K562 (cell line): ENCODE results near the gene PIANP. TPM values are rescaled to one million over a fixed set of nuclear protein-coding genes. Genes with fewer than 3 reads are reported as not detected.

ENCODE experiments used
- ARID3A ChIP-seq: IDR thresholded peaks from 2 replicates; pipeline ENCODE4 v1.6.1; 2012; ENCODE audit warnings: low read depth, low read length, improper control_type of control experiment, borderline replicate concordance
- ESRRB ChIP-seq: fragments of 250-450 bp; sonication (Bioruptor Pico); IDR thresholded peaks from 2 replicates; pipeline ENCODE4 v1.5.0; 2020; ENCODE audit warnings: mild to moderate bottlenecking, moderate library complexity, borderline replicate concordance
- FOS ChIP-seq: IDR thresholded peaks from 3 replicates; pipeline ENCODE4 v1.6.1; 2011; ENCODE audit not compliant: insufficient read length; ENCODE audit errors: extremely low read depth
- JUN ChIP-seq, 2 experiments: sonication (generic) in 1 of 2; formaldehyde crosslinking in 1 of 2; IDR thresholded peaks; 2 replicates each; pipeline versions ENCODE4 v1.6.1 to v1.8.0; 2012 to 2022; ENCODE audit warnings: borderline replicate concordance in 2 of 2, mild to moderate bottlenecking in 2 of 2, improper control_type of control experiment in 1 of 2, low read depth in 1 of 2, low read length in 1 of 2, missing genetic modification reagents in 1 of 2
- MAX ChIP-seq: sonication (generic); formaldehyde crosslinking; IDR thresholded peaks from 2 replicates; pipeline ENCODE4 v1.9.0; 2022; ENCODE audit warnings: mild to moderate bottlenecking, missing genetic modification reagents
- PTBP1 ChIP-seq: fragments of 200-400 bp; formaldehyde crosslinking; IDR thresholded peaks from 2 replicates; pipeline ENCODE4 v1.6.1; 2017; ENCODE audit warnings: low read depth, low read length
- RBM34 ChIP-seq: fragments of 200-400 bp; formaldehyde crosslinking; IDR thresholded peaks from 2 replicates; pipeline ENCODE4 v1.6.1; 2018; ENCODE audit warnings: low read length, borderline replicate concordance; ENCODE audit not compliant: insufficient read depth
- ZNF318 ChIP-seq, 2 experiments: fragments of 450-650 bp; IDR thresholded peaks; 2 replicates each; pipeline ENCODE4 v1.6.1; 2016; ENCODE audit warnings: mild to moderate bottlenecking in 2 of 2, borderline replicate concordance in 1 of 2, low read depth in 1 of 2, moderate library complexity in 1 of 2
- polyA plus RNA-seq, 8 experiments: library from polyadenylated mRNA; depleted of rRNA in 4 of 8; stranded (reverse) in 5 of 8; unstranded in 3 of 8; fragments of >200 nt; fragmentation: Nextera tagmentation in 2 of 8; fragmentation: Illumina TruSeq in 1 of 8; extraction: Ambion mirVana in 2 of 8; extraction: Trizol in 1 of 8; gene quantifications; 2 replicates each; pipeline versions ENCODE4 v1.2.1 to v1.2.3, GENCODE V29; 2011 to 2014; ENCODE audit warnings: inconsistent platforms in 1 of 8, missing spikeins in 1 of 8
- total RNA-seq, 7 experiments: library from RNA; depleted of rRNA in 6 of 7; stranded (reverse); fragments of >200 nt in 6 of 7; fragmentation: Illumina TruSeq in 2 of 7; extraction: Trizol in 2 of 7; gene quantifications; 2 replicates each; pipeline versions ENCODE4 v1.2.1 to v1.2.3, GENCODE V29; 2011 to 2021; ENCODE audit warnings: low replicate concordance in 1 of 7
- TF ChIP-seq, protein P1 (sequence below), 2 experiments: IDR thresholded peaks; 2 replicates each; pipeline ENCODE4 v1.6.1; 2012; ENCODE audit warnings: improper control_type of control experiment in 2 of 2, low read depth in 2 of 2, low read length in 2 of 2, borderline replicate concordance in 1 of 2

Gene PIANP
- total and polyA plus RNA-seq, 9 of the 15 experiments (the other 6 are each of a cell fraction or from before 2014, with no cell fraction given), result 0.07 TPM; not detected in 8

- TF ChIP-seq ZNF318 (IDR thresholded peaks at IDR 0.05; ENCODE audit: borderline replicate concordance in 1 of 2, low read depth in 1 of 2), result no peak
- TF ChIP-seq ESRRB, result no peak
- no peak for TF ChIP-seq PTBP1
- TF ChIP-seq, protein P1, sequence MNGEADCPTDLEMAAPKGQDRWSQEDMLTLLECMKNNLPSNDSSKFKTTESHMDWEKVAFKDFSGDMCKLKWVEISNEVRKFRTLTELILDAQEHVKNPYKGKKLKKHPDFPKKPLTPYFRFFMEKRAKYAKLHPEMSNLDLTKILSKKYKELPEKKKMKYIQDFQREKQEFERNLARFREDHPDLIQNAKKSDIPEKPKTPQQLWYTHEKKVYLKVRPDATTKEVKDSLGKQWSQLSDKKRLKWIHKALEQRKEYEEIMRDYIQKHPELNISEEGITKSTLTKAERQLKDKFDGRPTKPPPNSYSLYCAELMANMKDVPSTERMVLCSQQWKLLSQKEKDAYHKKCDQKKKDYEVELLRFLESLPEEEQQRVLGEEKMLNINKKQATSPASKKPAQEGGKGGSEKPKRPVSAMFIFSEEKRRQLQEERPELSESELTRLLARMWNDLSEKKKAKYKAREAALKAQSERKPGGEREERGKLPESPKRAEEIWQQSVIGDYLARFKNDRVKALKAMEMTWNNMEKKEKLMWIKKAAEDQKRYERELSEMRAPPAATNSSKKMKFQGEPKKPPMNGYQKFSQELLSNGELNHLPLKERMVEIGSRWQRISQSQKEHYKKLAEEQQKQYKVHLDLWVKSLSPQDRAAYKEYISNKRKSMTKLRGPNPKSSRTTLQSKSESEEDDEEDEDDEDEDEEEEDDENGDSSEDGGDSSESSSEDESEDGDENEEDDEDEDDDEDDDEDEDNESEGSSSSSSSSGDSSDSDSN (IDR thresholded peaks at IDR 0.05; ENCODE audit: borderline replicate concordance in 1 of 2, low read depth in 2 of 2, low read length in 2 of 2), result no peak; a peak in 1 of 4 replicates
- TF ChIP-seq ARID3A, result no peak
- TF ChIP-seq JUN (IDR thresholded peaks at IDR 0.05; ENCODE audit: borderline replicate concordance, low read depth, low read length), result peak; percentile 54; the same call in 1 of the 2 replicates
- TF ChIP-seq JUN (CRISPR knock-in tag; IDR thresholded peaks at IDR 0.05; ENCODE audit: borderline replicate concordance), result no peak
- no peak for TF ChIP-seq RBM34
- TF ChIP-seq MAX (CRISPR knock-in tag), result peak; percentile 70; the same call in 1 of the 2 replicates
- no peak for TF ChIP-seq FOS
Observed at GRCh38 chr12:6688999-6689882, 11.4 kb downstream of the PIANP start, which contains the start of gene ZNF384 (continued).
